ENCODE data around the gene UNC13C. TPM values are rescaled to one million over a fixed set of nuclear protein-coding genes. Genes with fewer than 3 reads are reported as not detected.
A peak's percentile ranks its signal among the peaks of the same experiment; 100 is the strongest.

The UNC13C gene
- total and polyA plus RNA-seq, 10 of the 15 experiments (the other 5 are each of a cell fraction or from before 2014, with no cell fraction given) = 9.9 to 81.3 (median 25.0) TPM

DNA sequence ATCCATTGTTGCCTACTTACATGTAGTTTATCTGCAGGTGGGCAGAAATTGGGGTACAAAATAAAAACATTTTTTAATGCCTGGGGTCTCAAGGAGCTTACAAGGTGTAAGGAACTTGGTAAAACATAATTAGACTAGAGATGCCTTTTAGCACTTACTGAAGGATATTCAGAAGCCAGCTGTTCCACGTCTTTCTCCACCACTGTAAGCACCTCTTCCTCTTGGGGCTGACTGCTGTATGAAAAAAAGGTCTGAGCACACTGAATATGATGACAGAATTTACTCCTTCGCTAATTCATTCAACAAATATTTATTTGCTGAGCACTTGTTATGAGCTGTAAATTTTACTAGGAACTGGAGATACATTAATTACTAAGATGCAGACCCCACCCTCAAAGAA lies 539.1 kb downstream of the UNC13C start:
- Histone ChIP-seq H3K27ac (ENCODE audit: control insufficient read depth, insufficient read depth) (no peak overlapping the region), H4K20me1 (ENCODE audit: control insufficient read depth, insufficient read depth) (no peaks in the 10 kb centered on the region), H3K79me2 (ENCODE audit: control insufficient read depth, insufficient read depth, low read length) (no peaks in the 10 kb centered on the region), H3K36me3 (ENCODE audit: control insufficient read depth in 2 of 2, insufficient read depth in 2 of 2, low read length in 1 of 2) (no peaks in the 10 kb centered on the region), H3K9ac (ENCODE audit: control insufficient read depth, insufficient read depth, low read length) (no peak overlapping the region), H3K4me2 (ENCODE audit: control insufficient read depth, insufficient read depth) (no peak overlapping the region), H3K9me3 (replicated peaks; ENCODE audit: control insufficient read depth, insufficient read depth, low read length) (no peaks in the 10 kb centered on the region), H3K27me3 (replicated peaks in 1 of 2; ENCODE audit: control insufficient read depth in 2 of 2, insufficient read depth in 2 of 2, low read length in 1 of 2) (no peaks in the 10 kb centered on the region), H3K4me3 (no peak overlapping the region), H2AFZ (ENCODE audit: control insufficient read depth, low read depth, low read length) (no peak overlapping the region), H3K4me1 (ENCODE audit: control insufficient read depth, insufficient read depth, low read length) (no peaks in the 10 kb centered on the region)
- SMC1A ChIA-PET (ENCODE audit: uncharacterized antibody, unreplicated experiment) = interaction anchor here (0.6 to 8.5 kb wide), 23 partner anchors 10 to 591 kb away, joined by 3 to 150 read pairs (median 4); no protein-coding TSS in a partner anchor
- FAIRE-seq (no peak), ATAC-seq (peak; percentile 8; the same call in 2 of the 3 replicates), DNase-seq (ENCODE audit: low read depth, low spot score) (no peak)
- TF ChIP-seq ZNF24 (IDR thresholded peaks at IDR 0.05) = 0 out of 2 replicates have a peak, but pooled peaks have one; percentile 10
- no peak for TF ChIP-seq SUZ12 (IDR thresholded peaks at IDR 0.05; ENCODE audit: unreplicated experiment)
- TF ChIP-seq BRCA1 (IDR thresholded peaks at IDR 0.05; ENCODE audit: low read depth, low read length) = no peak
- no peak for TF ChIP-seq SREBF2 (IDR thresholded peaks at IDR 0.05; ENCODE audit: low read length)
- in situ Hi-C loops (cut with MboI) (loop anchor here (10.0 kb wide), 1 partner anchor 543 kb away; the partner anchor contains the start of gene UNC13C), intact Hi-C loops (cut with micrococcal nuclease; ENCODE audit: unreplicated experiment) (loop anchor here (5.0 to 10.0 kb wide), 7 partner anchors 63 to 767 kb away; partner anchors contain the start of genes RAB27A and UNC13C)
- RAD21 ChIA-PET (ENCODE audit: unreplicated experiment) = interaction anchor here (0.6 to 11.2 kb wide), 20 partner anchors 12 to 695 kb away, joined by 3 to 145 read pairs (median 5); no protein-coding TSS in a partner anchor
- CTCF ChIA-PET = interaction anchor here (1.0 to 3.2 kb wide), 7 partner anchors 11 to 554 kb away, joined by 3 to 19 read pairs (median 5); no protein-coding TSS in a partner anchor
- 48% methylated on average over 2 of the region's 2 CpGs for WGBS (ENCODE audit: insufficient coverage, insufficient replicate concordance, low lambda C conversion rate, missing lambda C conversion rate)
- TSS peak; percentile 93 for BruUV-seq (replicated peaks)
- POLR2A ChIA-PET = interaction anchor here (0.7 to 3.1 kb wide), 6 partner anchors 9 to 69 kb away, joined by 3 to 32 read pairs (median 4); no protein-coding TSS in a partner anchor

DNA sequence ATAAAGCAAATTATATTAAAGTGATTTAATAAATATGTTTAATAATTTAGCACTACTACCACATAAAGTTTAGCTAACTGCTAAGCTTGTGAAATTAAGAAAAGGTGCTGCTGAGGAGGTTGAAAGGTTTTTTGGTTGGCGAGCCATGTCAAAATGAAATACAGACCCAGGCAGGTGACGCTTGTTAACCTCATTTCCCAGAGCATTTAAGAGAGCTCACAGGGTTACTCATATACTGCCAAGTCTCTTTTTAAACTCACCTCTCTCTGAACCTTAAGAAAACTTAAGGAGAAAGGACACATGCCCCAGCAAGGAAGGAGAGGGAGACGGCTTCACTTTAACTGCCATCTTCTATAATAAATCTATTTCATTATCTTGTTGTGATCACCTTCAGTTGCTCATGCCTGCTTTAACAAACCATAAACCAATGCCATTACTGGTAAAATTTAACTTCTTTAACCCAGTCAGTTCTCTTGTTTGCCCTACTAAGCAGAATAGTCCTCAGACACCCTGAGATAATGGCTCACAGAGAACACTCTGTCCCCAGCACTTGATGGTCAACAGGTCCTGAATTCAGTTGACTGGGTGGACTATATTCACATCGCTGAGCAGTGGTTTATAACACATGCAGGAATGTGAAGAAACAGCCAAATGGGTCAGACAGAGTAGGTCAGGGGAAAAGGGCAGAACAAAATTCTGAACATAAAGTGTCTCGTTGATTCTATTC lies 540.1 kb downstream of the UNC13C start:
- peak overlapping the region; percentile 18; the same call in 1 of the 2 replicates for H3K27ac ChIP-seq (ENCODE audit: control insufficient read depth, insufficient read depth)
- H3K4me2 ChIP-seq (ENCODE audit: control insufficient read depth, insufficient read depth) = no peak overlapping the region
- H3K79me2 ChIP-seq (ENCODE audit: control insufficient read depth, insufficient read depth, low read length) = no peaks in the 10 kb centered on the region
- CTCF ChIA-PET = interaction anchor here (0.7 to 3.2 kb wide), 8 partner anchors 9 to 555 kb away, joined by 3 to 19 read pairs (median 4); no protein-coding TSS in a partner anchor
- SMC1A ChIA-PET (ENCODE audit: uncharacterized antibody, unreplicated experiment) = interaction anchor here (0.6 to 8.5 kb wide), 36 partner anchors 11 to 697 kb away, joined by 3 to 150 read pairs (median 4); no protein-coding TSS in a partner anchor
- TSS peak; percentile 84 for BruUV-seq (replicated peaks)
- no peaks in the 10 kb centered on the region for H3K9me3 ChIP-seq (replicated peaks; ENCODE audit: control insufficient read depth, insufficient read depth, low read length)
- in situ Hi-C loops (cut with MboI) = loop anchor here (10.0 kb wide), 1 partner anchor 544 kb away; the partner anchor contains the start of gene UNC13C
- 32% methylated on average over 5 of the region's 5 CpGs for WGBS (ENCODE audit: insufficient coverage, insufficient replicate concordance, low lambda C conversion rate, missing lambda C conversion rate)
- no peak overlapping the region for H2AFZ ChIP-seq (ENCODE audit: control insufficient read depth, low read depth, low read length)
- peak; percentile 57 for ATAC-seq
- no peak overlapping the region for H3K4me3 ChIP-seq
- H3K27me3 ChIP-seq (replicated peaks in 1 of 2; ENCODE audit: control insufficient read depth in 2 of 2, insufficient read depth in 2 of 2, low read length in 1 of 2) = no peaks in the 10 kb centered on the region
- RAD21 ChIA-PET (ENCODE audit: unreplicated experiment) = interaction anchor here (0.6 to 11.2 kb wide), 24 partner anchors 13 to 694 kb away, joined by 3 to 145 read pairs (median 5); no protein-coding TSS in a partner anchor
- no peaks in the 10 kb centered on the region for H3K36me3 ChIP-seq (ENCODE audit: control insufficient read depth in 2 of 2, insufficient read depth in 2 of 2, low read length in 1 of 2)
- no peak overlapping the region for H3K9ac ChIP-seq (ENCODE audit: control insufficient read depth, insufficient read depth, low read length)
- FAIRE-seq = no peak
- DNase-seq (ENCODE audit: low read depth, low spot score) = peak; percentile 36
- POLR2A ChIA-PET = interaction anchor here (0.5 to 3.1 kb wide), 9 partner anchors 10 to 456 kb away, joined by 3 to 32 read pairs (median 3); no protein-coding TSS in a partner anchor
- no peaks in the 10 kb centered on the region for H3K4me1 ChIP-seq (ENCODE audit: control insufficient read depth, insufficient read depth, low read length)
- intact Hi-C loops (cut with micrococcal nuclease; ENCODE audit: unreplicated experiment) = loop anchor here (5.0 to 10.0 kb wide), 7 partner anchors 64 to 766 kb away; partner anchors contain the start of genes RAB27A and UNC13C
- no peaks in the 10 kb centered on the region for H4K20me1 ChIP-seq (ENCODE audit: control insufficient read depth, insufficient read depth)
- peak; percentile 43; the same call in 1 of the 2 replicates for TF ChIP-seq IKZF1 (conservative IDR thresholded peaks at IDR 0.05)
- TF ChIP-seq NRF1 (conservative IDR thresholded peaks at IDR 0.05; ENCODE audit: low read depth, low read length) = no peak
- TF ChIP-seq ZSCAN29 (IDR thresholded peaks at IDR 0.05) = no peak
- TF ChIP-seq EP300 (IDR thresholded peaks at IDR 0.05; ENCODE audit: borderline replicate concordance in 1 of 2, control insufficient read depth in 1 of 2, low read depth in 2 of 2, low read length in 2 of 2) = peak in 1 of 2 experiments; percentile 68; a peak in 2 of 4 replicates
- no peak for TF ChIP-seq SP1 (IDR thresholded peaks at IDR 0.05; ENCODE audit: low read depth, low read length)
- no peak for TF ChIP-seq PAX5 (IDR thresholded peaks at IDR 0.05; ENCODE audit: borderline replicate concordance, low read depth, low read length)
- TF ChIP-seq TCF12 (IDR thresholded peaks at IDR 0.05; ENCODE audit: low read depth, low read length) = peak; percentile 47; the same call in 1 of the 2 replicates
- peak; percentile 53; the same call in 1 of the 2 replicates for TF ChIP-seq DPF2 (IDR thresholded peaks at IDR 0.05)
- TF ChIP-seq ZNF24 (IDR thresholded peaks at IDR 0.05) = 0 out of 2 replicates have a peak, but pooled peaks have one; percentile 22
- TF ChIP-seq BMI1 (IDR thresholded peaks at IDR 0.05; ENCODE audit: borderline replicate concordance) = no peak
- TF ChIP-seq EED (IDR thresholded peaks at IDR 0.05; ENCODE audit: low read depth) = no peak
- peak; percentile 49; the same call in 1 of the 2 replicates for TF ChIP-seq RUNX3 (IDR thresholded peaks at IDR 0.05; ENCODE audit: low read length)

Data from GM12878 (cell line).